HG03378 (cell line): ENCODE data around the gene MROH2B.

Experiments used
- ATAC-seq: cut with Tn5 transposase; IDR thresholded peaks from one replicate; pipeline ENCODE4 v1.9.1; 2021; ENCODE audit warnings: mild to moderate bottlenecking, moderate library complexity; ENCODE audit not compliant: unreplicated experiment

Gene MROH2B

GRCh38 chr5:41071242-41071641 lies at the start of gene MROH2B:
MROH2B (minus strand) TSS chr5:41071342; CDS start chr5:41070852, 490 bp downstream.
- ATAC-seq, result no peak

- ATAC-seq, result no peak
Observed at GRCh38 chr5:41120600-41120999, 49.5 kb upstream of the MROH2B start.

GRCh38 chr5:41118177-41118576 lies 47.0 kb upstream of the MROH2B start:
- ATAC-seq, result no peak

GRCh38 chr5:41115281-41115680 lies 44.1 kb upstream of the MROH2B start:
- no peak for ATAC-seq

GRCh38 chr5:41112486-41113455 lies 41.6 kb upstream of the MROH2B start:
- no peak for ATAC-seq

GRCh38 chr5:41109186-41109585 lies 38.0 kb upstream of the MROH2B start:
- ATAC-seq, result no peak

- no peak for ATAC-seq
Observed at GRCh38 chr5:41102341-41102740, 31.2 kb upstream of the MROH2B start.

- no peak for ATAC-seq
Observed at GRCh38 chr5:41097642-41098041, 26.5 kb upstream of the MROH2B start.

- ATAC-seq, result no peak
Observed at GRCh38 chr5:41095324-41096101, 24.4 kb upstream of the MROH2B start.

- ATAC-seq, result no peak
Observed at GRCh38 chr5:41094871-41095270, 23.7 kb upstream of the MROH2B start.

- ATAC-seq, result no peak
Observed at GRCh38 chr5:41093803-41094202, 22.7 kb upstream of the MROH2B start.

- no peak for ATAC-seq
Observed at GRCh38 chr5:41087461-41087860, 16.3 kb upstream of the MROH2B start.

GRCh38 chr5:41083306-41083705 lies 12.2 kb upstream of the MROH2B start:
- ATAC-seq, result no peak

GRCh38 chr5:41071975-41072374 lies 833 bp upstream of the MROH2B start:
- no peak for ATAC-seq

- no peak for ATAC-seq
Observed at GRCh38 chr5:41067714-41068568, 3.2 kb downstream of the MROH2B start.

- no peak for ATAC-seq
Observed at GRCh38 chr5:41065691-41066335, 5.3 kb downstream of the MROH2B start.

- ATAC-seq, result no peak
Observed at GRCh38 chr5:41057940-41058339, 13.2 kb downstream of the MROH2B start.

- no peak for ATAC-seq
Observed at GRCh38 chr5:41057231-41057630, 13.9 kb downstream of the MROH2B start.

- no peak for ATAC-seq
Observed at GRCh38 chr5:41048986-41049385, 22.2 kb downstream of the MROH2B start.

- ATAC-seq, result no peak
Observed at GRCh38 chr5:41043109-41043747, 27.9 kb downstream of the MROH2B start.
